Measurements from ENCODE around the gene NAA38. TPM values are rescaled to one million over a fixed set of nuclear protein-coding genes. Genes with fewer than 3 reads are reported as not detected.
A peak's percentile ranks its signal among the peaks of the same experiment; 100 is the strongest.

Gene NAA38
- total RNA-seq, 2 donors from 2014 or later, result 59.5 to 133 TPM

GRCh38 chr17:7836596-7837407, 20.6 kb downstream of the NAA38 start:
- intact Hi-C loops (cut with DNase I), result no loop called here
- Histone ChIP-seq H3K27me3 (no peaks in the 10 kb centered on the region), H3K4me1 (peaks cover 38% of the 10 kb centered on the region)

GRCh38 chr17:7835814-7836595, 21.4 kb downstream of the NAA38 start:
- intact Hi-C loops (cut with DNase I), result no loop called here
- H3K4me1 ChIP-seq, result peaks cover 36% of the 10 kb centered on the region
- TF ChIP-seq CTCF (IDR thresholded peaks at IDR 0.05), result no peak
- H3K27me3 ChIP-seq, result no peaks in the 10 kb centered on the region
- peak overlapping the region; percentile 77 for H3K4me3 ChIP-seq
- peak; percentile 85 for DNase-seq
- peak overlapping the region; percentile 93 to 98 for H3K9ac ChIP-seq (ENCODE audit: low read depth in 2 of 2, low read length in 2 of 2)
- H3K36me3 ChIP-seq, result no peaks in the 10 kb centered on the region
- H3K27ac ChIP-seq, result peak overlapping the region; percentile 100
- H3K9me3 ChIP-seq, result no peaks in the 10 kb centered on the region

More at GRCh38 chr17:7836596-7837407, 20.6 kb downstream of the NAA38 start:
- Histone ChIP-seq H3K36me3 (no peaks in the 10 kb centered on the region), H3K27ac (peak overlapping the region; percentile 100), H3K9ac (ENCODE audit: low read depth in 2 of 2, low read length in 2 of 2) (peak overlapping the region; percentile 93 to 98), H3K4me3 (peak overlapping the region; percentile 77), H3K9me3 (no peaks in the 10 kb centered on the region)
- no peak for TF ChIP-seq CTCF (IDR thresholded peaks at IDR 0.05)
- DNase-seq, result peak; percentile 99

- peak; percentile 98 for DNase-seq
- intact Hi-C loops (cut with DNase I), result loop anchor here (5.0 kb wide), 1 partner anchor 88 kb away; no protein-coding TSS in a partner anchor
- Histone ChIP-seq H3K27ac (peak overlapping the region; percentile 100), H3K36me3 (no peaks in the 10 kb centered on the region), H3K4me1 (peaks cover 28% of the 10 kb centered on the region), H3K9ac (ENCODE audit: low read depth in 2 of 2, low read length in 2 of 2) (peak overlapping the region; percentile 93 to 98), H3K27me3 (no peaks in the 10 kb centered on the region), H3K4me3 (peak overlapping the region; percentile 77), H3K9me3 (no peaks in the 10 kb centered on the region)
- TF ChIP-seq CTCF (IDR thresholded peaks at IDR 0.05), result peak; percentile 67
These were observed 22.2 kb downstream of the NAA38 start for GRCh38 chr17:7834957-7835813.

- peak overlapping the region; percentile 92 to 98 for H3K9ac ChIP-seq (ENCODE audit: low read depth in 2 of 2, low read length in 2 of 2)
- peak overlapping the region; percentile 77 for H3K4me3 ChIP-seq
- no peaks in the 10 kb centered on the region for H3K27me3 ChIP-seq
- TF ChIP-seq CTCF (IDR thresholded peaks at IDR 0.05), result no peak
- intact Hi-C loops (cut with DNase I), result loop anchor here (5.0 kb wide), 1 partner anchor 87 kb away; no protein-coding TSS in a partner anchor
- peak overlapping the region; percentile 100 for H3K27ac ChIP-seq
- DNase-seq, result peak; percentile 88
- no peaks in the 10 kb centered on the region for H3K9me3 ChIP-seq
- no peaks in the 10 kb centered on the region for H3K36me3 ChIP-seq
- peaks cover 24% of the 10 kb centered on the region for H3K4me1 ChIP-seq
These were observed 22.8 kb downstream of the NAA38 start for GRCh38 chr17:7834542-7834956.
